ENCODE results near the gene COPE.

DNA sequence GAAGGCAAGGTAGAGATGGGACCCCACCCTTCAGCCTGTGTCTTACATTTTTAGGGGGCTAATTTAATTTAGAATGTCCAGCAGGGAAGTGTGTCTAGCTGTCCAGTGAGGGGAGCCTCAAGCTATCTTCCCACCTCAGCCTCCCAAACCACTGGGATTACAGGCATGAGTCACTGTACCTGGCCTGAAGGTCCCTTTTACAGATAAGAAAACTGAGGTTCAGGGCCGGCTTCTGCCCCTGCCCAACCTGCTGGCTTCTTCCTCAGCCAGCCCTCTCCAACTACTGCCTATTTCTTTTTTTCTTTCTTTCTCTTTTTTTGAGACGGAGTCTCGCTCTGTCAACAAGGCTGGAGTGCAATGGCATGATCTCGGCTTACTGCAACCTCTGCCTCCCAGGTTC lies 41.2 kb upstream of the COPE start:
- TF ChIP-seq EP300 (IDR thresholded peaks at IDR 0.05) (no peak), POLR2A (IDR thresholded peaks at IDR 0.05) (no peak)
- TF ChIP-seq, protein P1, sequence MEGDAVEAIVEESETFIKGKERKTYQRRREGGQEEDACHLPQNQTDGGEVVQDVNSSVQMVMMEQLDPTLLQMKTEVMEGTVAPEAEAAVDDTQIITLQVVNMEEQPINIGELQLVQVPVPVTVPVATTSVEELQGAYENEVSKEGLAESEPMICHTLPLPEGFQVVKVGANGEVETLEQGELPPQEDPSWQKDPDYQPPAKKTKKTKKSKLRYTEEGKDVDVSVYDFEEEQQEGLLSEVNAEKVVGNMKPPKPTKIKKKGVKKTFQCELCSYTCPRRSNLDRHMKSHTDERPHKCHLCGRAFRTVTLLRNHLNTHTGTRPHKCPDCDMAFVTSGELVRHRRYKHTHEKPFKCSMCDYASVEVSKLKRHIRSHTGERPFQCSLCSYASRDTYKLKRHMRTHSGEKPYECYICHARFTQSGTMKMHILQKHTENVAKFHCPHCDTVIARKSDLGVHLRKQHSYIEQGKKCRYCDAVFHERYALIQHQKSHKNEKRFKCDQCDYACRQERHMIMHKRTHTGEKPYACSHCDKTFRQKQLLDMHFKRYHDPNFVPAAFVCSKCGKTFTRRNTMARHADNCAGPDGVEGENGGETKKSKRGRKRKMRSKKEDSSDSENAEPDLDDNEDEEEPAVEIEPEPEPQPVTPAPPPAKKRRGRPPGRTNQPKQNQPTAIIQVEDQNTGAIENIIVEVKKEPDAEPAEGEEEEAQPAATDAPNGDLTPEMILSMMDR (IDR thresholded peaks at IDR 0.05): no peak

All from gastroesophageal sphincter (tissue), 3 donors.